GM21526 (cell line): ENCODE measurements around the gene MIPEP.
"Not testable (repeated sequence)": the region's sequence is repeated elsewhere in the genome, so short reads cannot be mapped to it uniquely, and the experiment has no call there.

Experiments used
- ATAC-seq: cut with Tn5 transposase; IDR thresholded peaks from one replicate; pipeline ENCODE4 v1.9.1; 2021; ENCODE audit warnings: moderate library complexity; ENCODE audit not compliant: unreplicated experiment, low FRiP score

Gene MIPEP

GRCh38 chr13:23888658-23889614 lies at the start of gene MIPEP:
TSS of gene MIPEP (minus strand) at chr13:23889400. CDS start at chr13:23889320, 80 bp downstream.
- ATAC-seq, result peak; percentile 91

DNA sequence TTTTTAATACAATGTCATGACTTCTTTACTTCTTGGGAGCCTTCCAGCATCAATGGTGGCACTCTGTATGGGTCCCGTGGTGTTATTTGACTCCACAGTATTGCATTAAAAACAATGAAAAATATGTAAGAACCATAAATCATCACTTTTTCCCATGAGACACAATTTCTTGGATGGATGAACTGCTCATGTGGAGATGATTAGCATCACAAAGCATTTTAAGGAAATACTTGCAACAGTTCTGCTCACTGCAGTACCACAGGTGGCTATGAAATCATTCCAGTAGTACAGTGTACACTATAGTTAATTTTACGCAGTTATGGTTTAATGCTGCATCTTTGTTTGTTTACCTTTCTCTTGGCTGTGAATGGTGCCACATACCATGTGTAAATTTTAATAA lies 45.3 kb upstream of the MIPEP start:
- ATAC-seq, result no peak

DNA sequence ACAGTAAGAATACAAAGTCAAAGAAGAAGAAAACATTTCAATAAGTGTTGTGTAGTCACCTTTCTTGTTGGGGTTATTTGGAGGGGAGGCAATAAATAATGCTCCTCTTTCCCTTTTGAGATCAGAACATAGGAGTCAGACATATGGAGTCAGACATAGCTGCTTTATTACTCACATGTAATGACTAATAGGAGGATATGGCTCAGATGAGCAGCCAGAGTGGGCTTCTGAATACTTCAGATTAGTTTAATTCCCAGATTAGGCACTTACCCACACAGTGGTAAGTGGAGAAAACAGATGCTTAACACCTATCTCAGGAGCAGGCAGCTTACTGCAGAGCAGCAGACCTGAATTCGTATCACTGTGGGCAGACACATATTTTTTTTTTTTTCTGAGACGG lies 39.8 kb upstream of the MIPEP start:
- no peak for ATAC-seq

GRCh38 chr13:23923031-23923430 lies 33.8 kb upstream of the MIPEP start:
- no peak for ATAC-seq

GRCh38 chr13:23922005-23922932 lies 33.1 kb upstream of the MIPEP start:
- no peak for ATAC-seq

GRCh38 chr13:23921451-23921888 lies 32.3 kb upstream of the MIPEP start:
- no peak for ATAC-seq

DNA sequence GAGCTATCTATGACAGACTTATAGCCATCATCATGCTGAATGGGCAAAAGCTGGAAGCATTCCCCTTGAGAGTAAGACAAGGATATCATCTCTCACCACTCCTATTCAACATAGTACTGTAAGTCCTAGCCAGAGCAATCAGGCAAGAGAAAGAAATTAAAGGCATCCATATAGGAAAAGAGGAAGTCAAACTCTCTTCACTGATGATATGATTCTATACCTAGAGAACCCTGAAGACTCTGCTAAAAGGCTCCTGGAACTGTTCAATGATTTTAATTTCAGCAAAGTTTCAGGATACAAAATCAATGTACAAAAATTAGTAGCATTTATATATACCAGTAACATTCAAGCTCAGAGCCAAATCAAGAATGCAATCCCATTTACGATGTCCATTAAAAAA lies 29.8 kb upstream of the MIPEP start:
- ATAC-seq, result no peak

GRCh38 chr13:23918208-23918607 lies 29.0 kb upstream of the MIPEP start:
- no peak for ATAC-seq

- ATAC-seq, result no peak
Measured at GRCh38 chr13:23915308-23915707, 26.1 kb upstream of the MIPEP start.

DNA sequence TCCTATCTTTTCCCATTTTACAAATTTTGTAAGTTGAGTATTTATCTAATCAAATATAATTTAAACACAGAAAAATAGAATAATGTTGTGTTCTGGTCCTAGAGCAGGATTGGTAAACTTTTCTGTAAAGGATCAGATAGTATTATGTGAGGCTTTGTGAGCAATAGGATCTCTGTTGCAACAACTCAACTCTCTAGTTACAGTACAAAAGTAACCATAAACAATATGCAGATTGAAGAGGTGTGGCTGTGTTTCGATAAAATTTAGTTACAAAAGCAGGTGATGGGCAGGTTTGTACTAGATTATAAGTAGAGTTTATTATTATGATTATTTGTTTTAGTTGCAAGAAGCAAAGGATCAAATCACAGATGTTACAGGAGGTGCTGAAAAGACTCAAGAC lies 23.3 kb upstream of the MIPEP start:
- ATAC-seq, result no peak

GRCh38 chr13:23909606-23910005 lies 20.4 kb upstream of the MIPEP start:
- no peak for ATAC-seq

DNA sequence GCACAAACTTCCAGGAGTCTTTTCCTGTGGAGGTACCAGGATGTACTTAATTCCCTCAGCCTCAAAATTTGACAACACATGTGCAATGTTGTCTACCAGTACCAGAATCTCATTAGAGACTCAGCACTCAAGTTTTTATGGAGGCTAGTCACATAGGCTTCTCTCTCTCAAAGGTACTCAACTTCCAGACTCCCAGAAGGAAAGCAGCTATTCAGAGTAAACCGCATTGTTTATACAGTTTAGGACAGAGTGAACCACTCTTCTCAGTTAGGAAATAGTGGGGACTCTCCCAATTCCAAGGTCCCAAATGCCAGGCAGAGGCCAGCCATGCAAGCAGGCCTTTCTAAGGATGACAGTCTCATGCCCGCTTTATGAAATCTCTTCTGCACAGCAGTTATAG lies 16.6 kb upstream of the MIPEP start:
- no peak for ATAC-seq

DNA sequence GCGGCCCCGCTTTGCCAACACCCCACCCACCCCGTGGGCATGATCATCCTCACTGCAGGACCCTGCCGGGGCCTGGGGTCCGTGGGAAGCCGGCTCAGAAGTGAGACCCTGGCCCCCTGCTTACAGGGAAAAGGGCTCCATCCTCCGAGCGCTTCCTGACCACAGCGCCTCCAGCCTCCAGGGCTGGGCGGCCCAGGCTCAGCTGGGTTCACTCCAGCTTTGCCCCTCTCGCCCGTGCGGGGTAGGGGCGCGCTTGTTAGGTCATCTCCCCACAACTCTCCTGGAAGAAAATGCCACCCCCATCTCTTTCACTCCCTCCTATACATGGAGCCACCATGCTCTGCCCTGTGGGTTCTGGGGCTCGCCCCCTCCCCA lies 14.7 kb upstream of the MIPEP start:
- ATAC-seq, result no peak

GRCh38 chr13:23902975-23903905 lies 14.0 kb upstream of the MIPEP start:
- no peak for ATAC-seq

DNA sequence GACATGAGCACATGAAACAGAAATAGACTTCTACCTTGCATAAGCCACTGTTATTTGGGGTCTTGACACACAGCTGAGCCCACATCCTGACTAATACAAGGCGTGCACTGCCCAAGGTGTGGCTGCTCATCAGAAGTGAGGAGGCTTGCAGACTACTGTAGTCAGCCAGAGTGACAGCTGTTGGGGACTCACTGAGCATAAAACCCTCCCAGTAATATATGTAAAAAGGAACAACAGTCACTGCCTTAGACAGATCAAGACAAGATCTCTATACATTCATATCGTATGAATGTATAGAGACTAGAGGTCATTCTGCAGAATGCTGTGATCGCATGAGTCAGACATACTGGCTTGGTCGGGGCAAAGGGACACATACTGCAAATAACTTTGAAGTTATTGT lies 12.2 kb upstream of the MIPEP start:
- no peak for ATAC-seq

GRCh38 chr13:23899555-23899954 lies 10.4 kb upstream of the MIPEP start:
- no peak for ATAC-seq

- no peak for ATAC-seq
Measured at GRCh38 chr13:23898101-23898500, 8.9 kb upstream of the MIPEP start.

GRCh38 chr13:23897452-23897919 lies 8.3 kb upstream of the MIPEP start, which contains the start of gene C1QTNF9B:
TSS of gene C1QTNF9B (minus strand) at chr13:23897502.
- not testable (repeated sequence) for ATAC-seq

GRCh38 chr13:23894746-23895145 lies 5.5 kb upstream of the MIPEP start:
- ATAC-seq, result not testable (repeated sequence)

GRCh38 chr13:23893791-23894190 lies 4.6 kb upstream of the MIPEP start:
- ATAC-seq, result not testable (repeated sequence)
